ENCODE measurements around the gene CCDC60.

Gene CCDC60

GRCh38 chr12:119589097-119589496 is 254.6 kb downstream of the CCDC60 start:
- H3K27ac ChIP-seq (replicated peaks): no peak overlapping the region
- peaks cover 13% of the 10 kb centered on the region for H3K27me3 ChIP-seq (ENCODE audit: insufficient read depth, poor library complexity, severe bottlenecking)
- DNase-seq (ENCODE audit: low read depth in 1 of 2, low spot score in 1 of 2): peak in 1 of 2 experiments; percentile 20
- TF ChIP-seq REST (IDR thresholded peaks at IDR 0.05; ENCODE audit: insufficient replicate concordance, low read depth) (no peak), CTCF (IDR thresholded peaks at IDR 0.05; ENCODE audit: insufficient read depth, low read length) (no peak), SPI1 (IDR thresholded peaks at IDR 0.05; ENCODE audit: borderline replicate concordance, low read depth) (no peak), GABPA (IDR thresholded peaks at IDR 0.05; ENCODE audit: low read depth) (no peak), POLR2AphosphoS5 (IDR thresholded peaks at IDR 0.05; ENCODE audit: low read depth) (no peak)
- H3K4me3 ChIP-seq (replicated peaks; ENCODE audit: insufficient read depth, low read length): no peak overlapping the region

- H3K27me3 ChIP-seq (ENCODE audit: insufficient read depth, poor library complexity, severe bottlenecking): peaks cover 18% of the 10 kb centered on the region
- no peak overlapping the region for H3K4me3 ChIP-seq (replicated peaks; ENCODE audit: insufficient read depth, low read length)
- no peak for DNase-seq (ENCODE audit: low read depth in 1 of 2, low spot score in 1 of 2)
- no peak for TF ChIP-seq CTCF (IDR thresholded peaks at IDR 0.05; ENCODE audit: insufficient read depth, low read length)
- no peak for TF ChIP-seq SPI1 (IDR thresholded peaks at IDR 0.05; ENCODE audit: borderline replicate concordance, low read depth)
- no peak for TF ChIP-seq POLR2AphosphoS5 (IDR thresholded peaks at IDR 0.05; ENCODE audit: low read depth)
- no peak for TF ChIP-seq GABPA (IDR thresholded peaks at IDR 0.05; ENCODE audit: low read depth)
- no peak for TF ChIP-seq REST (IDR thresholded peaks at IDR 0.05; ENCODE audit: insufficient replicate concordance, low read depth)
- no peak overlapping the region for H3K27ac ChIP-seq (replicated peaks)
These were observed 255.1 kb downstream of the CCDC60 start for GRCh38 chr12:119589634-119590033.
